ENCODE measurements around the gene MXRA8.
"Not testable (repeated sequence)": the region's sequence is repeated elsewhere in the genome, so short reads cannot be mapped to it uniquely, and the experiment has no call there.

Gene MXRA8

GRCh38 chr1:1358433-1359271 is at the start of gene MXRA8:
MXRA8 (minus strand) TSS chr1:1358555; CDS start chr1:1358504, 51 bp downstream.
- no peak for DNase-seq

DNA sequence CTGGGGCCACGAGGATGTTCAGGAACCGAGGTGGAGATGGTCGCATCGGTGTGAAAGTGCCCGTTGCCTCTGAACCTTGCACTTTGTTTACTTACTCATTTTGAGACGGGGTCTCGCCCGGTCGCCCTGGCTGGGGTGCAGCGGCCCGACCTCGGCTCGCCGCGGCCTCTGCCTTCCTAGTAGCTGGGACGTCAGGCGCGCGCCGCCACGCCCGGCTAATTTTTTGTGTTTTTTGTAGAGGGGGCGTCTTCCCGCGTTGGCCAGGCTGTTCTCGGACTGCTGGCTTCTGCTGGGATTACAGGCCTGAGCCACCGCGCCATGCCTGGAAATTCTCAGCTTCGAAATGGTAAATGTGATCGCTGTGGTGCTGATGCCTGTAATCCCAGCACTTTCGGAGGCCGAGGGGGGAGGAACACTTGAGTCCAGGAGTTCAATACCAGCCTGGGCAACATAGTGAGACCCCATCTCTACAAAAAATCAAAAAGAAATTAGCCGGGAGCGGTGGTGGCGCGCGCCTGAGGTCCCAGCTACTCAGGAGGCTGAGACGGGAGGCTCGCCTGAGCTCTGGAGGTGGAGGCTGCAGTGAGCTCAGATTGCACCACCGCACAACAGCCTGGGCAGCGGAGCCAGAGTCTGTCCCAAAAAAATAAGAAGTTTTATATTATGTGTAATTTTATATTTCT is 49.4 kb upstream of the MXRA8 start:
- no peak for DNase-seq

DNA sequence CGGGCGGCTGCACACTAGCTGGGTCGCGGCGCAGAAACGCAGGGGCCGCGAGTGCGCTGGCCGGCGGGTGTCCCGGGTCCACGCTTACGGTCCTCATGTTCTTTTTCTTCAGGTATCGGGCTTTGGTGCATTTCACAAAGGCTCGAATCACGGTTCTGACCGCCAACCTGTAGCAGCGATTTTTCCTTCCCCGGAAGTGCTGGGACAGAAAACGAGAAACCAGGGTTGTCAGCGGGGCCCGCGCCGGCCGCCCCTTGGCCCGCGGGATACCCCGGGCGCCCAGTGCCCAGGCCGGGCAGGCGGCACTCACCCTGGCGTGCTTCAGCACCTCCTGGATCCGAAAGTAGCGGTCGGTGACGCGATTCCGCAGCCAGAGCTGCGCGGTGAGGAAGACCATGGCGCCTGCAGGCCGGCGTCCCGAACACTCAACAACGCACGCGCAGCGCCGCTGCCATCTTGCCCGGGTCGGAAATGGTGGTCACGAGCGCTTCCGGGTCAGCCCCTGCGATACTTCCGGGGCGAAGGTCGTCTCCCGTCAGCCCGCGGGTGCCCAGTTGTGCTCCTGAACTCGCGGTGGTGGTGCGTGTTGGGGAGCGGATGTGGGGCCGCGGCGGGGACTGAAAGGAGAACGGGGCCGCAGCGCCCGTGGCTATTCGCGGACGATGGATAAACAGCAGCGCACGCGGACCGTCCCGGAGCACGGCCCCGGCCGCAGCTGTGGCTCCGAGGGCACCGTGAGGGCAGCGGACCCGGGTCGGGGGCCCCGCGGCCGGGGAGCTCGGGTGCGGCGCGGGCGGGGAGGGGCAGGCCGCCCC is 48.7 kb upstream of the MXRA8 start, which contains the start of gene MRPL20:
Gene MRPL20, minus strand, starts transcription at position 473 of the 815 bp plus-strand sequence. Its CDS starts 76 bp downstream, at position 397.
- peak; percentile 43 for DNase-seq

DNA sequence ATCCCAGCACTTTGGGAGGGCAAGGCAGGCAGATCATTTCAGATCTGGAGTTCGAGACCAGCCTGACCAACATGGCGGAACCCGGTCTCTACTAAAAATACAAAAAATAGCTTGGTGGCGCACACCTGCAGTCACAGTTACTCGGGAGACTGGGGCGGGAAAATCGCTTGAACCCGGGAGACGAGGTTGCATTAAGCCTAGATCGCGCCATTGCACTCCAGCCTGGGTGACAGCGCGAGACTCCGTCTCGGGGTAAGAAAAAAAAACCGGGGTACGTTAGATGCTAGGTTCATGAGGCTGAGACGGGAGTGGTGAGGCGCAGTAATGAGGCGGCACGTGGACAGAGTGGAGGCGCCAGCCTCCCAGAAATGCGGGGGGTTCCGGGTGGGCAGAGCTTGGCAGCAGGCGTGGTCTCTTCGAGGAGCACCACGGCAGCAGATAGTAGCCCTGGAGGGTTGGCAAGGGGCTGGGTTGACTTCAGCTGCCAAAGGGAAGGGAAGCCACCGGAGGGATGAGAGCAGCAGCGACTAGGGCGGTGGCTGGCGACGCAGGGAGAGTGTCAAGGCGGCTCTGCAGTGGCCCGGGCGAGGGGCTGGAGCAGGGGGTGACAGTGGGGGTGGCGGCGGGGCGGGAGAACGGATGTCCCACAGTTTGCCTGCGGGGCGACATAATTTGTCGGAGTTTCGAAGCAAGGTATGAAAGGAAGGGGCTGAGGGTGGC is 47.9 kb upstream of the MXRA8 start:
- no peak for DNase-seq

GRCh38 chr1:1403653-1404052 is 45.3 kb upstream of the MXRA8 start:
- DNase-seq: no peak

DNA sequence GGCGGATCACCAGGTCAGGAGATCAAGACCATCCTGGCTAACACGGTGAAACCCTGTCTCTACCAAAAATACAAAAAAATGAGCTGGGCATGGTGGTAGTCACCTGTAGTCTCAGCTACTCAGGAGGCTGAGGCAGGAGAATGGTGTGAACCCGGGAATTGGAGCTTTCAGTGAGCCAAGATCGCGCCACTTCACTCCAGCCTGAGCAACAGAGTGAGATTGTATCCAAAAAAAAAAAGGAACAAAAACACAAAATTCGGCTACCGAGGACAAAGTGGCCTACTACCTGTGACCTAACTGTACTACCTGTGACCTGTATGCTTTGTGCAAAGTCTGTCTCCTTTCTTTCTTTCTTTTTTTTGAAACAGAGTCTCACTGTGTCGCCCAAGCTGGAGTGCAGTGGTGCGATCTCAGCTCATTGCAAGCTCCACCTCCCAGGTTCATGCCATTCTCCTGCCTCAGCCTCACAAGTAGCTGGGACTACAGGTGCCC is 44.6 kb upstream of the MXRA8 start:
- DNase-seq: not testable (repeated sequence)

- no peak for DNase-seq
These were observed 43.9 kb upstream of the MXRA8 start for GRCh38 chr1:1402072-1402900.

DNA sequence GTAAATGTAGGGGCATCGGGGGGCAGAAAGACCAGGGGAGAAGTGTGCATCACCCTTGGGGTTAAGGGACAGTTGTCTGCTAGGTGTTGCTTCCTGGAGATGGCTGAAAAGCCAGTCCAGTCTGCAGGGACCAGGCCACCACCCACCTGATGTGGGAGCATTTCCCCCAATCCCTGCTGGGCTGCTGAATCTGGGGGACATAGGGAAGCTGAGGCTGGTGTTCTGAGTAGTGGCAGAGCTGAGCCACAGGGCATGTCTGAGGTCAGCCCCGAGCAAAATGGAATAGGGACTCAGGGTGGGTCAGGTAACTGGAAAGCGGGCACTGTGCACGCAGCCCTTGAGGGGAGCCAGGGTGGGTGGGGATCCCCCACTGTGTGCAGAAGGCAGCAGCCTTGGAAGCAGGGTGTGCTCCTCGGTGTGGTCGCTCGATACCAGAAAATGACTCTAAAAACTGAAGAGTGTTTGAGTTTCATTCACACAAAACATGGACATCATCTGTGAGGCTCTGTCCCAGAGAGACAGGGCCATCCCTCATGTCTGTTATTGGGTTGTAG is 43.2 kb upstream of the MXRA8 start:
- no peak for DNase-seq

DNA sequence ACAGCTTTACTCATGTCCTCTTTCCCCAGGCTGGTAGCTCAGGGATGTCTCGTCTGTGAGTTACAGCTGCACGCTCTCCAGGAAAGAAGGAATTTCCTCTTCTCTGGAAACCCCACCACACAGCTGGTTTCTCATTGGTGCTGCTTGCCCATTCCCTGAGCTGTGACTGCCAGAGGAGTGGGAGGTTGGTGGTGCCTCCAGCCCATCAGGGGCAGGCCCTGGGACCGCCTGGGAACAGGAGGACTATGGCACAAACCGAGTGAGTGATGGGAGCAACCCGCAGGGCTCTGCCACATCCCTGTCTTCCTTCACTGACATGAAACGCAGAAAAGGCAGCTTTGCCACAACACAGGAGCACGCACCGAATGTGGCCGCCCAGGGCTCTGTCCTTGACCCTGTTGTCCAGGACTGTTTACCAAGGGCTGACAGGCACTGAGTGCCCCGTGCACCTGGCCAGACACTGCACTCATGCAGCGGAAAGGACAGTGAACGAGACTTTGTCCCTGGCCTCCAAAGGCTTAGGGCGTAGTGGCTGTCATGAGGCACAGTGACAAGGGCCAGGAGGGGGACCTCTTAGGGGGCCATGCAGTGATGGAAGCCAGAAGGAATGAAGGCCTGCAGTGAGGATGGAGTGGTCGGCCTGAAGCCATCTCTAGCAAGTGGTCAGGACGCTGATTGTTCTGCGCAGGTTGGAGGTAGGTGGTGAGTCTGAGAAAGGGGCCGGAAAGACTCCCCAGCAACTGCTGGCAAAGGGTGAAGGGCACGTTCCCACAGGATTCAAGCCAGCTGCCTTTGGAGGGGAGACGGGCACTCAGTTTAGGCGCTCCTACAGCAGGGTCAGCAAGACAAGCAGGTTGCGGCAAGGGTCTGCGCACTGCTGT is 42.5 kb upstream of the MXRA8 start:
- no peak for DNase-seq

DNA sequence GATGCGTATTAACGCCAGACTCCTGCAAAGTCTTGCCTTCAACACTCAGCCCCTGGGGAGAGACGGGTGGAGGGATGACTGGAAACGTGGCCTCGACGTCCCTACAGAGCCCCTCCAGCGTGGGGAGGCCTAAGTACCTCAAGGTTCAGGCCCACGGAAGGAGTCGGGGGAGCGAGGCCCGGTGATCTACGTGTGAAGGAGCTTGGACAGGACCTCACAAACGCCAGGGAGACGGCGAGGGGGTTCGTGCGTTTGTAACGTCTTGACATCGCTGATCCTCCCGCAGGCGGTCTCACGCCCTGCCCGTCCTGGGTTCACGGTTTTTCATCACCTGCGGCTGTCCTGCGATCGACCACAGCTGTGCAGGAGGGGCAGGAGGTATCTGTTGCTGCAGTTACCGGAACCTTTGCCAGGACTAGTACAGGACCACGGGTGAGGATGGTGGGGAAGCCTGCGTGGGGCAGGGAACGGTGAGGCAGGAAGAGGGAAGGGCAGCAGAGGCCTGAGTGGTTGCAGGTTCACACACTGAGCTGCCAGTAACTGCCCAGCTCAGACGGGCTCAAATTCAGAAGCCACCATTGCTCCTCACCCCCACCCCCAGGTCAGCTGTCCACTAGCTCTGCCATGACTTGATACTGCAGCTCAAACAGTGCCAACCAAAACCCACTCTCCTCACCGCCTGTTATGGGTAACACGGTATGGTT is 41.7 kb upstream of the MXRA8 start:
- no peak for DNase-seq

DNA sequence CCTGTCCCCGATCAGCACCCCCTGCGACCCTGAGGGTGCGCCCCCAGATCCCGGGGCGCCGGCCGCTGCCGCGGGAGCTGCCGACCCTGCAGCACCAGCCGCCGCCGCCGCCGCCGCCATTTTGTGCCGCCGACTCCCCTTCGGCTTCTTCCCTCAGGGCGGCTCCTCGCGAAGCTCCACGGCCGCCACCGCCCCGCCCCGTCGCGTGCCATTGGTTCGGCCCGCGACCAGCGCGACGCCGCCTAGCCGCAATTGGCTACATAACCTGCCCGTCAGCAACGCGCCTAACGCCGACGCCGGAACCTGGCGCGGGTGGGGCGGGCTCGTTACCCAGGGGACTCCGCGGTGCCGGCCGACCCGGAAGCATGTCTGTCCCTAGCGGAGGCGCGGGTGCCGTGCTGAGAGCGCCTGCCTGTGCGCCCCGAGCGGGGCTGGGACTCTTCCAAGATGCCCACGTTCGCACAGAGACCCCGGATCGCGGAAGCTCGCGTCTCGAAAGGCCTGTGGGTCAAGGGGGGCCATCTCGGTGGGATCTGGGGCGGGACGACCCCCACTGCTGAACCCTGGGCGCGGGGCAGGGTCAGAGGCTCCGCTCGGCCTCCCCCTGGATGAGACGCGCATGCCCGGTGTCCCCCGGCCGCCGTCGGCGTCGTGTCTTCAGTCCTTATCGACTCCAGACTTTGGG is 41.0 kb upstream of the MXRA8 start, which contains the start of gene CCNL2:
Gene CCNL2, minus strand, starts transcription at position 149 of the 685 bp plus-strand sequence. Its CDS starts 29 bp downstream, at position 120.
- DNase-seq: peak; percentile 89

- DNase-seq: no peak
These were observed 40.4 kb upstream of the MXRA8 start for GRCh38 chr1:1398677-1399186.

DNA sequence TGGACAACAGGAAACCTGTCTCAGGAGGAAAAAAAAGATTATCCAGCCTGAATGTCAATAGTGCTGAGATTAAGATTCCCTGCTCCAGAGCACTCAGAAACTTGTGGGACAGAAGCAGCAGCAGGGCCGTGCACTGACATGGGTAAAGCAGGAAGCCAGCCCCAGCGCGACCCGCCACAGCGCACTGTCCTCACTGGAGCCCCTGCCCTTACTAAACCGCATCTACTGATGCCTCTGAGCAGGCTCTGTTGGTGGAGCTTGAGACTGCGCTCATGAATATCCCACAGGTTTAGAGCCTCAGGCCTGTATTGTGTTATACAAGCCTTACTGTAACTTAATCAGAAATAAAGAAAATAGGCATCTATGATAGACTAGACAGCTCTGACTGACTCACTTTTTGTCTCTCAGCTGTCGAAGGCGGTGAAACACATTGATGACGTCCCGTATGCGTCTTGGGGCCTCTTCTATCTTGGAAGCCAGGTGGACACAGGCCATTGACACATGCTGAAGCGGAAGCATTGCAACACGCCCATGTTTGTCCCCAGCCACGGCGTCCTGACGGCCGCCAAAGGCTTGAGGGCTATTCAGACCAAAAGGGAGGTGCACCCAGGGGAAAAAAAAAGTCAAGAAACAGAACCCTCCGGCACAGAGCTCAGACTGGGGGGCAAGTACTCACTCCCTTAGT is 39.6 kb upstream of the MXRA8 start:
- DNase-seq: no peak

DNA sequence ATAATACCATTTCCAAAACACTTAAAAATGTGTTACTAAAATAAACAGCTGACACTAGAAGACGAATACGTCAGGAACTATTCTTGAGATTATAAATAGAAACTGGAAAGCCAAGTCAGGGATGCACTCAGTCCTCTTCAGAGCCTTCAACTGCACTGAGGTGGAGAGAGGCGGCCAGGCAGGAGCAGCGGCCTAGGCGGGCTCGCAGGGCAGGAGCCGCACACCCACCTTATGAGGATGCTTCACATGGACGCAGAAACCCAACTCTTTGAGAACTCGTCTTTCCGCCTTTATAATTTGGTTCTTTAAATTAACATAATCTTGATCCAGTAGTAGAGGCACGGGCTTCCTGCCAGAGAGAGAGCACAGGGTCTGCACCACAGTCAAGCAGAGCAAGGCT is 36.8 kb upstream of the MXRA8 start:
- no peak for DNase-seq

- no peak for DNase-seq
These were observed 35.8 kb upstream of the MXRA8 start for GRCh38 chr1:1394116-1394515.

DNA sequence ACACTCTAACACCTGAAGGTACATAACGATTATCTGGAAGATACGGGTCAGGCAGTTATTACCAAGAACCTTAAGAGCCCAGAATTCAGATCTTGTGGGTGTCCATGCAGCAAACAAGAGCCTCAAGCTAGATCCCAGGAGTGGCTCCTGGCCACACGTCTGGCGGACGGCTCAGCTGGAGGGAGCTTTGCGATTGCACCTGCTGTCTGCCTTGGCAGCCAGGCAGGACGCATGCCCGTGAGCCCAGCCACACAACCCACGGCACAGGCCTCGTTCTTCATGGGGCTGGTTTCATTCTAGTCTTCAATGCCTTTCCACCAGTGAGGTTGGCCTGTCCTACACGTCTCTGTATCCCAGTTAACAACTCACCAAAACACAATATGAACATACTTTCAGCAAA is 35.1 kb upstream of the MXRA8 start:
- no peak for DNase-seq

GRCh38 chr1:1393014-1393413 is 34.7 kb upstream of the MXRA8 start:
- no peak for DNase-seq

DNA sequence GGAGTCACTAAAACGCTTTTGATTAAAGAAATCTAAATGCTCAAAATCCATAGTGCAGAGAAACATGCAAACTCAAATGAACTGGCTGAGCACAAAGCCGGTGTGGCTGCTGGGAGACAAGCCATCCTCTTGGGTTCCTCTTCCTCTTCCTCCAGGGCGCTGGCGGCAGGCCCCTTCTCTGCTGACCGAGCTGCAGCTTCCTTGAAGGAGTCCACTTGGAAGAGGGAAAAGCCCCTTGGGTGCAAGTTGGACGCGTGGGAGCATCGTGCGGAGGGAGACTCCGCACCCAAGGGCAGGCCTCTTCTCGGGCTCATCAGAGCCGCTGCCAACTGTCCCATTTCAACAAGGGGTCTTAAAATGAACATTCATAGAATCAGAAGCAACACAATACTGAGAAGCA is 32.9 kb upstream of the MXRA8 start:
- DNase-seq: no peak

All from NCI-H2081 treated with DMSO at 0.1 percent for 48 hours (cell line).